Measurements from ENCODE around the gene KCNQ1. TPM values are rescaled to one million over a fixed set of nuclear protein-coding genes. Genes with fewer than 3 reads are reported as not detected.

KCNQ1 gene
- total RNA-seq, 1 donor from 2014 or later, result 2.6 TPM

- Histone ChIP-seq H3K4me1 (ENCODE audit: control insufficient read depth in 3 of 3, insufficient read depth in 3 of 3, low read length in 3 of 3) (peaks cover 5 to 18% (median 11%) of the 10 kb centered on the region in 3 donors), H3K9me3 (ENCODE audit: control insufficient read depth in 3 of 3, low read length in 3 of 3) (peaks cover 0 to 5% (median 4%) of the 10 kb centered on the region in 3 donors), H3K27ac (ENCODE audit: low read depth, low read length) (no peak overlapping the region)
Observed at GRCh38 chr11:2662430-2663299, 217.9 kb downstream of the KCNQ1 start.

GRCh38 chr11:2663506-2663905 lies 218.7 kb downstream of the KCNQ1 start:
- Histone ChIP-seq H3K4me1 (ENCODE audit: control insufficient read depth in 3 of 3, insufficient read depth in 3 of 3, low read length in 3 of 3) (peaks cover 2 to 11% (median 8%) of the 10 kb centered on the region in 3 donors), H3K9me3 (ENCODE audit: control insufficient read depth in 3 of 3, low read length in 3 of 3) (peaks cover 0 to 5% (median 4%) of the 10 kb centered on the region in 3 donors), H3K4me3 (ENCODE audit: low read length in 3 of 3) (no peak overlapping the region), H3K9ac (ENCODE audit: low read depth in 1 of 3, low read length in 3 of 3) (no peak overlapping the region), H3K27ac (ENCODE audit: low read depth, low read length) (no peak overlapping the region), H3K27me3 (ENCODE audit: control insufficient read depth in 3 of 3, insufficient read depth in 3 of 3, low read length in 3 of 3) (no peaks in the 10 kb centered on the region), H3K36me3 (ENCODE audit: control insufficient read depth in 3 of 3, insufficient read depth in 3 of 3, low read length in 3 of 3) (peaks cover 0 to 7% (median 3%) of the 10 kb centered on the region in 3 donors)

More at GRCh38 chr11:2662430-2663299, 217.9 kb downstream of the KCNQ1 start:
- Histone ChIP-seq H3K36me3 (ENCODE audit: control insufficient read depth in 3 of 3, insufficient read depth in 3 of 3, low read length in 3 of 3) (peaks cover 0 to 5% (median 3%) of the 10 kb centered on the region in 3 donors), H3K9ac (ENCODE audit: low read depth in 1 of 3, low read length in 3 of 3) (no peak overlapping the region), H3K4me3 (ENCODE audit: low read length in 3 of 3) (no peak overlapping the region), H3K27me3 (ENCODE audit: control insufficient read depth in 3 of 3, insufficient read depth in 3 of 3, low read length in 3 of 3) (no peaks in the 10 kb centered on the region)

GRCh38 chr11:2663915-2664314 lies 219.1 kb downstream of the KCNQ1 start:
- peaks cover 0 to 7% (median 3%) of the 10 kb centered on the region in 3 donors for H3K36me3 ChIP-seq (ENCODE audit: control insufficient read depth in 3 of 3, insufficient read depth in 3 of 3, low read length in 3 of 3)
- H3K9ac ChIP-seq (ENCODE audit: low read depth in 1 of 3, low read length in 3 of 3), result no peak overlapping the region
- H3K27me3 ChIP-seq (ENCODE audit: control insufficient read depth in 3 of 3, insufficient read depth in 3 of 3, low read length in 3 of 3), result no peaks in the 10 kb centered on the region
- H3K4me1 ChIP-seq (ENCODE audit: control insufficient read depth in 3 of 3, insufficient read depth in 3 of 3, low read length in 3 of 3), result peaks cover 2 to 7% (median 6%) of the 10 kb centered on the region in 3 donors
- peaks cover 0 to 5% (median 4%) of the 10 kb centered on the region in 3 donors for H3K9me3 ChIP-seq (ENCODE audit: control insufficient read depth in 3 of 3, low read length in 3 of 3)
- no peak overlapping the region for H3K27ac ChIP-seq (ENCODE audit: low read depth, low read length)
- H3K4me3 ChIP-seq (ENCODE audit: low read length in 3 of 3), result no peak overlapping the region

GRCh38 chr11:2664376-2664775 lies 219.6 kb downstream of the KCNQ1 start:
- no peak overlapping the region for H3K4me3 ChIP-seq (ENCODE audit: low read length in 3 of 3)
- peaks cover 2 to 6% (median 3%) of the 10 kb centered on the region in 3 donors for H3K4me1 ChIP-seq (ENCODE audit: control insufficient read depth in 3 of 3, insufficient read depth in 3 of 3, low read length in 3 of 3)
- peaks cover 0 to 5% (median 4%) of the 10 kb centered on the region in 3 donors for H3K9me3 ChIP-seq (ENCODE audit: control insufficient read depth in 3 of 3, low read length in 3 of 3)
- H3K9ac ChIP-seq (ENCODE audit: low read depth in 1 of 3, low read length in 3 of 3), result no peak overlapping the region
- H3K36me3 ChIP-seq (ENCODE audit: control insufficient read depth in 3 of 3, insufficient read depth in 3 of 3, low read length in 3 of 3), result peaks cover 0 to 7% (median 3%) of the 10 kb centered on the region in 3 donors
- no peak overlapping the region for H3K27ac ChIP-seq (ENCODE audit: low read depth, low read length)
- H3K27me3 ChIP-seq (ENCODE audit: control insufficient read depth in 3 of 3, insufficient read depth in 3 of 3, low read length in 3 of 3), result no peaks in the 10 kb centered on the region

GRCh38 chr11:2664791-2665525 lies 220.2 kb downstream of the KCNQ1 start:
- no peak overlapping the region for H3K4me3 ChIP-seq (ENCODE audit: low read length in 3 of 3)
- H3K4me1 ChIP-seq (ENCODE audit: control insufficient read depth in 3 of 3, insufficient read depth in 3 of 3, low read length in 3 of 3), result peaks cover 2 to 6% (median 3%) of the 10 kb centered on the region in 3 donors
- H3K27me3 ChIP-seq (ENCODE audit: control insufficient read depth in 3 of 3, insufficient read depth in 3 of 3, low read length in 3 of 3), result no peaks in the 10 kb centered on the region
- H3K9me3 ChIP-seq (ENCODE audit: control insufficient read depth in 3 of 3, low read length in 3 of 3), result peaks cover 0 to 5% (median 4%) of the 10 kb centered on the region in 3 donors
- no peak overlapping the region for H3K27ac ChIP-seq (ENCODE audit: low read depth, low read length)
- H3K36me3 ChIP-seq (ENCODE audit: control insufficient read depth in 3 of 3, insufficient read depth in 3 of 3, low read length in 3 of 3), result peaks cover 0 to 5% (median 3%) of the 10 kb centered on the region in 3 donors
- no peak overlapping the region for H3K9ac ChIP-seq (ENCODE audit: low read depth in 1 of 3, low read length in 3 of 3)

GRCh38 chr11:2665526-2666400 lies 221.0 kb downstream of the KCNQ1 start:
- Histone ChIP-seq H3K36me3 (ENCODE audit: control insufficient read depth in 3 of 3, insufficient read depth in 3 of 3, low read length in 3 of 3) (peaks cover 0 to 5% (median 3%) of the 10 kb centered on the region in 3 donors), H3K9ac (ENCODE audit: low read depth in 1 of 3, low read length in 3 of 3) (no peak overlapping the region), H3K4me3 (ENCODE audit: low read length in 3 of 3) (no peak overlapping the region), H3K27ac (ENCODE audit: low read depth, low read length) (no peak overlapping the region), H3K27me3 (ENCODE audit: control insufficient read depth in 3 of 3, insufficient read depth in 3 of 3, low read length in 3 of 3) (no peaks in the 10 kb centered on the region), H3K4me1 (ENCODE audit: control insufficient read depth in 3 of 3, insufficient read depth in 3 of 3, low read length in 3 of 3) (peaks cover 2 to 6% (median 3%) of the 10 kb centered on the region in 3 donors), H3K9me3 (ENCODE audit: control insufficient read depth in 3 of 3, low read length in 3 of 3) (no peaks in the 10 kb centered on the region)

- Histone ChIP-seq H3K27me3 (ENCODE audit: control insufficient read depth in 3 of 3, insufficient read depth in 3 of 3, low read length in 3 of 3) (no peaks in the 10 kb centered on the region), H3K4me3 (ENCODE audit: low read length in 3 of 3) (no peak overlapping the region), H3K27ac (ENCODE audit: low read depth, low read length) (peak overlapping the region; percentile 56), H3K36me3 (ENCODE audit: control insufficient read depth in 3 of 3, insufficient read depth in 3 of 3, low read length in 3 of 3) (peaks cover 0 to 5% (median 3%) of the 10 kb centered on the region in 3 donors), H3K4me1 (ENCODE audit: control insufficient read depth in 3 of 3, insufficient read depth in 3 of 3, low read length in 3 of 3) (peaks cover 2 to 6% (median 3%) of the 10 kb centered on the region in 3 donors), H3K9me3 (ENCODE audit: control insufficient read depth in 3 of 3, low read length in 3 of 3) (no peaks in the 10 kb centered on the region), H3K9ac (ENCODE audit: low read depth in 1 of 3, low read length in 3 of 3) (no peak overlapping the region)
Observed at GRCh38 chr11:2666401-2666741, 221.6 kb downstream of the KCNQ1 start.

GRCh38 chr11:2666828-2667570 lies 222.2 kb downstream of the KCNQ1 start:
- no peaks in the 10 kb centered on the region for H3K27me3 ChIP-seq (ENCODE audit: control insufficient read depth in 3 of 3, insufficient read depth in 3 of 3, low read length in 3 of 3)
- peaks cover 0 to 5% (median 2%) of the 10 kb centered on the region in 3 donors for H3K36me3 ChIP-seq (ENCODE audit: control insufficient read depth in 3 of 3, insufficient read depth in 3 of 3, low read length in 3 of 3)
- no peaks in the 10 kb centered on the region for H3K9me3 ChIP-seq (ENCODE audit: control insufficient read depth in 3 of 3, low read length in 3 of 3)
- H3K9ac ChIP-seq (ENCODE audit: low read depth in 1 of 3, low read length in 3 of 3), result no peak overlapping the region
- peak overlapping the region; percentile 56 for H3K27ac ChIP-seq (ENCODE audit: low read depth, low read length)
- peaks cover 2 to 6% (median 3%) of the 10 kb centered on the region in 3 donors for H3K4me1 ChIP-seq (ENCODE audit: control insufficient read depth in 3 of 3, insufficient read depth in 3 of 3, low read length in 3 of 3)
- H3K4me3 ChIP-seq (ENCODE audit: low read length in 3 of 3), result no peak overlapping the region

- no peak overlapping the region for H3K4me3 ChIP-seq (ENCODE audit: low read length in 3 of 3)
- H3K9me3 ChIP-seq (ENCODE audit: control insufficient read depth in 3 of 3, low read length in 3 of 3), result no peaks in the 10 kb centered on the region
- peaks cover 0 to 6% (median 2%) of the 10 kb centered on the region in 3 donors for H3K4me1 ChIP-seq (ENCODE audit: control insufficient read depth in 3 of 3, insufficient read depth in 3 of 3, low read length in 3 of 3)
- H3K27me3 ChIP-seq (ENCODE audit: control insufficient read depth in 3 of 3, insufficient read depth in 3 of 3, low read length in 3 of 3), result no peaks in the 10 kb centered on the region
- no peak overlapping the region for H3K27ac ChIP-seq (ENCODE audit: low read depth, low read length)
- H3K9ac ChIP-seq (ENCODE audit: low read depth in 1 of 3, low read length in 3 of 3), result no peak overlapping the region
- H3K36me3 ChIP-seq (ENCODE audit: control insufficient read depth in 3 of 3, insufficient read depth in 3 of 3, low read length in 3 of 3), result peaks cover 0 to 5% (median 2%) of the 10 kb centered on the region in 3 donors
Observed at GRCh38 chr11:2667940-2668339, 223.1 kb downstream of the KCNQ1 start.

All from skeletal muscle tissue (tissue), 4 donors.